ENCODE measurements around the gene TMEM44.
"Not testable (repeated sequence)": the region's sequence is repeated elsewhere in the genome, so short reads cannot be mapped to it uniquely, and the experiment has no call there.

The TMEM44 gene

GRCh38 chr3:194554473-194555123, 78.6 kb downstream of the TMEM44 start:
- no peak for DNase-seq

GRCh38 chr3:194552327-194552949, 80.8 kb downstream of the TMEM44 start:
- no peak for DNase-seq

- no peak for DNase-seq
Observed at GRCh38 chr3:194549853-194550252, 83.4 kb downstream of the TMEM44 start.

GRCh38 chr3:194548346-194549321, 84.6 kb downstream of the TMEM44 start:
- DNase-seq, result no peak

DNA sequence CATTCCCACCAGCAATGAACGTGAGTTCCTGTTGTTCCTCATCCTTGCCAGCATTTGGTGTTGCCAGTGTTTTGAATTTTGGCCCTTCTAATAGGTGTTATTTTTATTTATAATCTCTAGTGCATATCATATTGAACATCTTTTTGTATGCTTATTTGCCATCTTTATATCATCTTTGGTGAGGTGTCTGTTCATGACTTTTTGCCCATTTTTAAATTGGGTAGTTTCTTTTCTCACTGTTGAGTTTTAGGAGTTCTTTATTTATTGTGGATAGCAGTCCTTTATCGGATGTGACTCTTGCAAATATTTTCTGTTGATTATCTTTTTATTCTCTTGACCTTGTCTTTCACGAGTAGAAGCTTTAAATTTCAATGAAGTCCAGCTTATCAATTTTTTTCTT, 86.2 kb downstream of the TMEM44 start:
- DNase-seq, result no peak

DNA sequence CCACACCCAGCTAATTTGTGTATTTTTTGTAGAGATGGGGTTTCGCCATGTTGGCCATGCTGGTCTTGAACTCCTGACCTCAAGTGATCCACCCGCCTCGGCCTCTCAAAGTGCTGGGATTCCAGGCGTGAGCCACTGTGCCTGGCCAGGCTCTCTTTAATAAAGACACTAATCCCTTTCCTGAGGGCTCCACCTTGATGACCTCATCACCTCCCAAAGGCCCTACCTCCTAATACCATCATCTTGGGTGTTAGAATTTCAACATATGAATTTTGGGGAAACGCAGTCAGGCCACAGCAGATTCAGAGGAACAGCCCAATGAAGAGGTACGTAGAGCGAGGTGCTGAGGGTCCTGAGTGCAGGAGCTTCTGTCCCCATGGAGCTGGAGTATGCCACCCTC, 87.7 kb downstream of the TMEM44 start:
- not testable (repeated sequence) for DNase-seq

DNA sequence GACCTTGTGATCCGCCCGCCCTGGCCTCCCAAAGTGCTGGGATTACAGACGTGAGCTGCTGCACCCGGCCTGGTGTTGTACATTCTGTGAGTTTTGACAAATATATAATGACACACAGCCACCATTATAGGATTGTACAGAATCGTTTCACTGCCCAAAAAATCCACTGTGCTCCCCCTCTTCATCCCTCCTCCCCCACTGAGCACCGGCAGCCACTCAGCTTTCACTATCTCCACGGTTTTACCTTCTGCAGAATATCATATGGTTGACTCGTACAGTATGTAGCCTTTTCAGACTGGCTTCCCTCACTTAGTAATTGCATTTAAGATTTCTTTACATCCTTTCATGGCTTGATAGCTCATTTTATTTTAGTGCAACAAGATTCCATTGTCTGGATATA, 89.7 kb downstream of the TMEM44 start:
- DNase-seq, result no peak

DNA sequence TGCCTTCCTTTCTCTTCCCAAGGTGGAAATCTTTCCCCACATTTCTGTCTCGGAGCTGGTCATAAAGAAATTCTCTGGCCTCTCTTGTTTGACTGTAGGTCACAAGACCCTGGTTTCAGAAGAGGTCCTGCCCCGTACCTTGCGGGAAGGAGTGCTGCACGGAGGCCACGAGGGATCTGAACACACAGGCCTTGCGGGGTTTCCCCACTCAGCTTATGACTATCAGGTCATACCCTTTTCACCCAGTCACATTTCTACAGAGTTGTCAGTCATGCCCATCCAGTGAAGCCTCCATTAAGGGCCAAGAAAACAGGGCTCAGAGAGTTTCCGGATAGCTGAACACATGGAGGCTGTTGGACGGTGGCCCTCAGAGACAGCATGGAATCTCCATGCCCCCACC, 91.7 kb downstream of the TMEM44 start:
- DNase-seq, result no peak

DNA sequence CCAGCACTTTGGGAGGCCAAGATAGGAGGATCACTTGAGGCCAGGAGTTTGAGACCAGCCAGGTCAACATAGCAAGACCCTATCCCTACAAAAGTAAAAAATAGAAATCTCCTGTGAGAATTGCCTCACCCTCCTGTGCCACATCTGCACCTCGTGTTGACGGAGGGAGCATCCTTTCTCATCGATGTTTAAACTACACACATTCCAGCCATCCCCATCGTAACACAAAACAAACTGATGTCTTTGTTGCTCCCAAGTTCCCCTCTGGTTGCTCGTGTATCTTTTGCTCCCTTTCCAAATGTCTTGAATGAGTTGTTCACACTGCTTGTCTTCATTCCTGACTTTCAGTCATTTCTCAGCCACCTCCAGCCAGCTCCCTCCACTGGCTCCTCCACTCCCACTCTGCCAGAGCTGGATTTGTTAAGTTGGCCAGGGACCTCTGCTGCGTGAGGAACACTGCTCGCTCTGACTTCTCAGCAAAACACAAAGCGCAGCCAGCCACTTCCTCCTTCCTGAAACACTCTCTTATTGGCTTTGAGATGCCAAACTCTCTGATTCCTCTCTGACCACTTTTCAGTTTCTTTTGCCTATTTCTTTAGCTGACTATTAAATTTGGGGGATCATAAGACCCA, 92.8 kb downstream of the TMEM44 start:
- DNase-seq, result peak in 1 of 2 donors; percentile 28

DNA sequence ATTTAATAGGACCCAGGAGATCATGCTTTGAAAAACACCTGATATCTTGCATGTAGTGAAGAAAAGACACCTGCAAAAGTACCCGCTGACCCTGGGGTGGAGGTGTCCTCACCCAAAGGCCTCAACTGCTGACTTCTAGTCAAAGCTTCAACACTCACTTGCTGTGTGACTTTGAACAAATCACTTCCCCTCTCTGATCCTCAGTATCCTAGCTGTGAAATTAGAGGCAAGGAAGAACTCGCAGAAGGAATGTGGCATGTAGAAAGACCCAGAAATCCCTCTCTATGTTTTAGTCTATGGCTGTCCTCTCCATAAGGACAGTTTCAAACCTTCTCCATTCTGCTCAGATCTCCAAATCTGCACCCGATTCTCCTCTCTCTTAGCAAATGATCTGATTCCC, 93.7 kb downstream of the TMEM44 start:
- no peak for DNase-seq

DNA sequence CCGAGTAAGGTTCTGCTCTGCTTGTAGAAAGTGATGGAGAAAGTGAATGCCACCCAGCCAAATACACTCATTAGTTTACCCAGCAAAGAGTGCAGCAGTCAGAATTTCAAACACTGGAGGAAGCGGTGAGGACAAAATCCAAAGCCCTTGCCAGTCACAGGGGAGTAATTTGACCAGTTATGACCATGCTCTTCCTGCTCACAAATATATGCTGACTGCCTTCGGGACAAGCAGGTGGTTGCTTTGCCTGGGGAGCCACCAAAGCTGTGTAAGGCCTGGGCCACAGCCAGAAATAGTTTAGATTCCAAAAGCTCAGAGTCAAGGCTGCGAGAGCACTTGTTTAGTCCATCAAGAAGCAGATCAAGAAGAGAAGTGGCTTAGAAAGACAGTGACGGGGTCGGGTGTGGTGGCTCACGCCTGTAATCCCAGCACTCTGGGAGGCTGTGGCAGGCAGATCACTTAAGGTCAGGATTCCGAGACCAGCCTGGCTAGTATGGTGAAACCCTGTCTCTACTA, 95.4 kb downstream of the TMEM44 start:
- no peak for DNase-seq

Measured in hippocampal formation (tissue), 2 donors.